ENCODE data around the gene TGM2. TPM values are rescaled to one million over a fixed set of nuclear protein-coding genes. Genes with fewer than 3 reads are reported as not detected.

TGM2 gene
- total and polyA plus RNA-seq, 2 donors (not counting 3 experiments of a cell fraction or from before 2014, with no cell fraction given): 861 to 868 TPM

- BruUV-seq (replicated peaks): no TSS peak
- CTCF ChIA-PET: interaction anchor here (1.0 to 9.5 kb wide), 6 partner anchors 11 to 649 kb away, joined by 3 to 156 read pairs (median 4); no protein-coding TSS in a partner anchor
These were observed 47.9 kb upstream of the TGM2 start for GRCh38 chr20:38212806-38213606.

More at GRCh38 chr20:38212806-38213606, 47.9 kb upstream of the TGM2 start:
- H4K20me1 ChIP-seq (replicated peaks; ENCODE audit: control insufficient read depth, extremely low read depth, insufficient read depth, low read length): no peaks in the 10 kb centered on the region
- TF ChIP-seq POLR2A (IDR thresholded peaks at IDR 0.05; ENCODE audit: low read depth, low read length) (no peak), MAX (IDR thresholded peaks at IDR 0.05; ENCODE audit: insufficient read depth, insufficient read length) (no peak), POLR2AphosphoS5 (IDR thresholded peaks at IDR 0.05; ENCODE audit: insufficient read depth, low read depth, low read length) (no peak), JUN (IDR thresholded peaks at IDR 0.05; ENCODE audit: borderline replicate concordance, insufficient read depth, insufficient read length, low read depth) (no peak), CTCF (IDR thresholded peaks at IDR 0.05; ENCODE audit: extremely low read depth in 1 of 2, insufficient read depth in 1 of 2, low read depth in 1 of 2, low read length in 2 of 2) (no peak), EZH2 (IDR thresholded peaks at IDR 0.05; ENCODE audit: borderline replicate concordance, low read depth, low read length, severe bottlenecking) (no peak), FOS (IDR thresholded peaks at IDR 0.05; ENCODE audit: borderline replicate concordance, insufficient read depth, low read length) (no peak), GATA2 (IDR thresholded peaks at IDR 0.05; ENCODE audit: insufficient read depth, insufficient read length, low read depth, low read length) (no peak), MYC (IDR thresholded peaks at IDR 0.05; ENCODE audit: low read depth, low read length) (no peak)
- DNase-seq (ENCODE audit: low read depth, low spot score) (no peak), FAIRE-seq (no peak)
- dilution Hi-C loops (cut with MboI; ENCODE audit: extremely low pct_ligation_motif_present, low sequenced_read_pairs): no loop called here
- H3K79me2 ChIP-seq (ENCODE audit: control insufficient read depth, insufficient read depth, low read length): no peaks in the 10 kb centered on the region
- H3K36me3 ChIP-seq (ENCODE audit: control insufficient read depth in 2 of 2, extremely low read depth in 1 of 2, insufficient read depth in 2 of 2, low read length in 2 of 2): no peaks in the 10 kb centered on the region
- POLR2A ChIA-PET: interaction anchor here (0.6 kb wide), 1 partner anchor 1786 kb away, joined by 5 read pairs; no protein-coding TSS in a partner anchor
- H3K9ac ChIP-seq (replicated peaks; ENCODE audit: extremely low read depth, insufficient read depth, low read length): no peak overlapping the region
- H3K4me2 ChIP-seq (ENCODE audit: insufficient read depth, low read length): no peak overlapping the region
- peaks cover 7% of the 10 kb centered on the region for H3K4me1 ChIP-seq (ENCODE audit: control insufficient read depth, extremely low read depth, insufficient read depth, low read length)
- no peaks in the 10 kb centered on the region for H3K27me3 ChIP-seq (ENCODE audit: control insufficient read depth in 2 of 2, insufficient read depth in 2 of 2, low read length in 2 of 2)
- no peak overlapping the region for H2AFZ ChIP-seq (ENCODE audit: low read depth, low read length)
- no peak overlapping the region for H3K4me3 ChIP-seq (replicated peaks in 1 of 3; ENCODE audit: insufficient read depth in 1 of 3, low read depth in 1 of 3, low read length in 3 of 3)
- H3K9me3 ChIP-seq (replicated peaks; ENCODE audit: control insufficient read depth, insufficient read depth, low read length): no peaks in the 10 kb centered on the region
- intact Hi-C loops (cut with micrococcal nuclease): no loop called here
- H3K9me1 ChIP-seq (replicated peaks; ENCODE audit: control insufficient read depth, extremely low read depth, insufficient read depth, low read length): no peaks in the 10 kb centered on the region
- no peak overlapping the region for H3K27ac ChIP-seq (ENCODE audit: insufficient read depth, low read depth, low read length)
